ENCODE data around the gene RPP40. TPM values are rescaled to one million over a fixed set of nuclear protein-coding genes. Genes with fewer than 3 reads are reported as not detected.

RPP40 gene
- total RNA-seq, 2 donors from 2014 or later: 4.1 to 5.5 TPM

GRCh38 chr6:4956625-4957024 is 47.2 kb downstream of the RPP40 start:
- H3K4me1 ChIP-seq (replicated peaks): no peaks in the 10 kb centered on the region
- H3K27me3 ChIP-seq (replicated peaks; ENCODE audit: insufficient read depth): no peaks in the 10 kb centered on the region
- intact Hi-C loops (cut with DNase I): no loop called here
- no peak for DNase-seq (ENCODE audit: low spot score)
- no peak overlapping the region for H3K4me3 ChIP-seq
- TF ChIP-seq POLR2AphosphoS5 (IDR thresholded peaks at IDR 0.05): no peak
- no peak for TF ChIP-seq CTCF (IDR thresholded peaks at IDR 0.05)
- TF ChIP-seq POLR2A (IDR thresholded peaks at IDR 0.05): no peak
- no peaks in the 10 kb centered on the region for H3K36me3 ChIP-seq
- 92% methylated on average over 5 of the region's 5 CpGs for WGBS
- H3K27ac ChIP-seq: no peak overlapping the region
- H3K9me3 ChIP-seq: no peaks in the 10 kb centered on the region

DNA sequence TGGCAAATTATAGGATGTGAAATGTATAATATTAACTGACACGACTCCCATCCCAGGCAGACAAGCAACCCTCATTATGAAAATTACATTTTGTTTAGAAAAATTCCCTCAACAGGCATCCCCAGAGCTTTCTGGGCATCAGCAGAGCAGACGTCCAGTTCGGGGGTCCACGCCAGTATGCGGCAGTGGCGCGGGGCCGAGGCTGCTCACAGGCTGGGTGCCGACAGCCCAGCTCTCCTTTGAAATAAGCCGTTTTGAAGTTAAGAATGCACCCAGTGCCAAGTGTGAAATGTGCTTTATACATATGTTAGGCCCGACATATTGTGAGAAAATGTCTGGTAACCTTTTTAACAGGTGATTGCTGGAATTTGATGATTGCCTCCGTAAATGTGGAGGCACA is 50.4 kb downstream of the RPP40 start:
- Histone ChIP-seq H3K27me3 (replicated peaks; ENCODE audit: insufficient read depth) (no peaks in the 10 kb centered on the region), H3K4me3 (no peak overlapping the region), H3K27ac (no peak overlapping the region), H3K4me1 (replicated peaks) (no peaks in the 10 kb centered on the region), H3K36me3 (no peaks in the 10 kb centered on the region), H3K9me3 (no peaks in the 10 kb centered on the region)
- 97% methylated on average over 12 of the region's 12 CpGs for WGBS
- no peak for TF ChIP-seq POLR2A (IDR thresholded peaks at IDR 0.05)
- no peak for TF ChIP-seq CTCF (IDR thresholded peaks at IDR 0.05)
- TF ChIP-seq POLR2AphosphoS5 (IDR thresholded peaks at IDR 0.05): no peak
- DNase-seq (ENCODE audit: low spot score): no peak
- intact Hi-C loops (cut with DNase I): no loop called here

DNA sequence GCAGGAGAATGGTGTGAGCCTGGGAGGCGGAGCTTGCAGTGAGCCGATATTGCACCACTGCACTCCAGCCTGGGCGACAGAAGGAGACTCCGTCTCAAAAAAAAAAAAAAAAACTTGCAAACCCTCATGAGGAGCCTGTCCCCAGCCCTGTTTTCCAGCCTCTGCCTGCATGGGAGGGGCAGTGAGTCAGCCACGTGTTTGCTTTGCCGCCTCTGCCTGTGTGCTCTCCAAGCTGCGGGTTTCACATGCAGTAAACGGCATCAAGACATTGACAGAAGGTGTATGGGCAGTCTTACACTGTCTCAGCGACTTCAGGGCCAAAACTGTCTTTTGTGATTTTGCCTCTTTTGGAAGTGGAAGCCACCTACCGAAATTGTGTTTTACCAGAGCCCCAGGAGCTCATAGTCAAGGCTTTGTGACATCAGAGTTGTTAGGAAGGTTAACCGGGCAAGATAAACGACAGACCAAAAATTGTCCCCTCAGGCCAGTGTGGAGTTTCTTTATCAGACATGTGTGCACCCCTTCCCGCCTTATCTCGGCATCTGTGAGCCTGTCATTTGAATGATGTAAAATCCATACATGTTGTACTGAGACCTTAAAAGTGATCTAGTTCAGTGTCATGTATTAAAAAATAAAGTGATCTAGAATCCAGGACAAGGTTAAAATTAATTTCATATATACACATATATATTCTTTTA is 52.9 kb downstream of the RPP40 start:
- intact Hi-C loops (cut with DNase I): no loop called here
- Histone ChIP-seq H3K4me3 (no peak overlapping the region), H3K9me3 (no peaks in the 10 kb centered on the region), H3K27ac (no peak overlapping the region), H3K4me1 (replicated peaks) (no peaks in the 10 kb centered on the region), H3K27me3 (replicated peaks; ENCODE audit: insufficient read depth) (no peaks in the 10 kb centered on the region), H3K36me3 (no peaks in the 10 kb centered on the region)
- DNase-seq (ENCODE audit: low spot score): no peak
- 66% methylated on average over 14 of the region's 14 CpGs for WGBS
- TF ChIP-seq POLR2AphosphoS5 (IDR thresholded peaks at IDR 0.05) (no peak), POLR2A (IDR thresholded peaks at IDR 0.05) (no peak), CTCF (IDR thresholded peaks at IDR 0.05) (no peak)

DNA sequence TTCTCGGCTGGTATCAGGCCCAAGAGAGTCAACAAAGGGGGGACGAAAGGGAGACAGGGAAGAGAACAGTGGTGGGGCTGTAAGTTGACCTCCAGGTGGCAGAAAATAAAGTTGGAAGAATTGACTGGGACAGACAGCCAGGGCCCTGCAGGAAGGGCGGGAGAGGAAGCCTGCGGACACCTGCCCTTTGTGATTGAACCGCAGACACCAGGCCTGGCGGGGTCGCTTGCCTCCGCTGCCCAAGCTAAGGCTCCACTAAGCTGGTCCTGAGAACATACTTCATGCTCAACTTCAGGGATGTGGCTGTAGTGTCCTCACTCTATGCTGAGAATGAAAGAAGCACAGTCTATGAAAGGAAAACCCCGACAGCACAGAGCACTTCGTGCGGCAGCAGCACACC is 53.8 kb downstream of the RPP40 start:
- intact Hi-C loops (cut with DNase I): no loop called here
- Histone ChIP-seq H3K27ac (no peak overlapping the region), H3K9me3 (no peaks in the 10 kb centered on the region), H3K27me3 (replicated peaks; ENCODE audit: insufficient read depth) (no peaks in the 10 kb centered on the region), H3K36me3 (no peaks in the 10 kb centered on the region), H3K4me3 (no peak overlapping the region), H3K4me1 (replicated peaks) (no peaks in the 10 kb centered on the region)
- DNase-seq (ENCODE audit: low spot score): no peak
- TF ChIP-seq CTCF (IDR thresholded peaks at IDR 0.05) (no peak), POLR2A (IDR thresholded peaks at IDR 0.05) (no peak), POLR2AphosphoS5 (IDR thresholded peaks at IDR 0.05) (no peak)
- 96% methylated on average over 11 of the region's 11 CpGs for WGBS

DNA sequence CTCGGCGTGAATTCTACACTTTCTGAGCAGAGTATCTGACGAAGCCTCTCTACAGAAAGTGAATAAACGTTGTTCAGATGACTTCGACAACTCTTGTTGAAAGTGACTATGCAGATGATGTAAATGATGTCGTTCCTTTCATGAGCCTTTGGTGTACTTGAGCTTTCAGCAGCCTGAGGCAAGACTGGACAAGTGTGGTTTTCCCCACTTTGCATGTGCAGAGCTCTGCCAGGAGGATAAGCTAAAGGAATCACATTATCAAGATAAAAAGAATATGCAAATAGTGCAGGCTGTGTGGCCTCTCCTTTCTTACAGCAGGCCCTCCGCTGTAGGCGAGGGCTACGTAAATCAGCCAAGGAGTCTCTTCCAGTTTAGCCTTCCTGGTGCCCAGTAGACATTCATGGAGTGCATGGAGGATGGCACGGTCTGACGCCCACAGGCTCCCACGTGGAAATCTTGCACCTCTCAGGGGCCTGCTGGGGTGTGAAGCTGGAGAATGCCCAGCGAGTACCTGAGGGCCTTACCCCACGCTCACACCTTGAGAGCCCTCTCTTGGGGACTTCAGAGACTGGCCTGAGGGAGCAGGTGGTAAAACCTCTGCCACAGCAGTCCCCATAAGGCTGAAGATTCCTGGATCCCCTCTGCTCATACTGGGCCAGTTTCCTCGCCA is 54.9 kb downstream of the RPP40 start:
- 66% methylated on average over 15 of the region's 15 CpGs for WGBS
- Histone ChIP-seq H3K36me3 (no peaks in the 10 kb centered on the region), H3K4me3 (no peak overlapping the region)

More for the DNA sequence above, 54.9 kb downstream of the RPP40 start:
- no peaks in the 10 kb centered on the region for H3K9me3 ChIP-seq
- TF ChIP-seq CTCF (IDR thresholded peaks at IDR 0.05): no peak
- no peak for TF ChIP-seq POLR2A (IDR thresholded peaks at IDR 0.05)
- no peak for TF ChIP-seq POLR2AphosphoS5 (IDR thresholded peaks at IDR 0.05)
- no peaks in the 10 kb centered on the region for H3K4me1 ChIP-seq (replicated peaks)
- no peak for DNase-seq (ENCODE audit: low spot score)
- H3K27ac ChIP-seq: no peak overlapping the region
- H3K27me3 ChIP-seq (replicated peaks; ENCODE audit: insufficient read depth): no peaks in the 10 kb centered on the region
- intact Hi-C loops (cut with DNase I): no loop called here

Data from prostate gland (tissue), 2 donors.